HEK293 (cell line): ENCODE measurements around the gene RYR2.

Source experiments
- CTCF ChIA-PET: fragments of 350-600 bp; formaldehyde crosslinking; extraction: SDS; loops from one replicate; lab custom pipeline; 2021; ENCODE audit warnings: antibody characterized with exemption; lab: Yijun Ruan, JAX
- POLR2A ChIA-PET: fragments of 300-600 bp; formaldehyde crosslinking; extraction: SDS; loops from one replicate; lab custom pipeline; 2020; ENCODE audit warnings: antibody characterized with exemption, inconsistent platforms; lab: Yijun Ruan, JAX
- H3K27ac ChIP-seq: fragments of 200-500 bp; sonication (Bioruptor generic); 2 replicates; pipeline ENCODE4 v1.5.1; 2014; ENCODE audit warnings: low read depth, low read length, control low read depth, inconsistent platforms; ENCODE audit errors: extremely low read depth
- H3K36me3 ChIP-seq, 2 experiments: fragments of 200-500 bp in 1 of 2; sonication (Bioruptor generic) in 1 of 2; 1 replicate in 1 of 2; 2 replicates in 1 of 2; pipeline ENCODE4 v1.5.1; 2014 to 2017; ENCODE audit warnings: inconsistent platforms in 2 of 2, low read length in 2 of 2; ENCODE audit not compliant: control insufficient read depth in 2 of 2, insufficient read depth in 1 of 2
- H3K4me1 ChIP-seq: fragments of 200-500 bp; sonication (Bioruptor generic); 2 replicates; pipeline ENCODE4 v1.5.1; 2014; ENCODE audit warnings: mild to moderate bottlenecking, low read length, inconsistent platforms; ENCODE audit not compliant: control insufficient read depth, insufficient read depth
- H3K4me3 ChIP-seq: 2 replicates; pipeline ENCODE4 v1.5.1; 2011; ENCODE audit warnings: low read depth, mild to moderate bottlenecking, control low read depth, low read length, moderate library complexity
- H3K9me3 ChIP-seq: fragments of 200-500 bp; sonication (Bioruptor generic); 2 replicates; pipeline ENCODE4 v1.5.1; 2014; ENCODE audit warnings: low read depth, low read length, inconsistent platforms; ENCODE audit not compliant: control insufficient read depth, insufficient read depth
- GFI1B ChIP-seq: fragments of 450-650 bp; formaldehyde crosslinking; IDR thresholded peaks from 2 replicates; pipeline ENCODE4 v1.5.1; 2016; ENCODE audit warnings: missing biosample characterization, missing genetic modification characterization
- HOXA7 ChIP-seq: sonication (generic); formaldehyde crosslinking; IDR thresholded peaks from 2 replicates; pipeline ENCODE4 v1.8.1; 2022; ENCODE audit warnings: missing genetic modification reagents, borderline replicate concordance
- IKZF3 ChIP-seq: fragments of 450-650 bp; IDR thresholded peaks from 2 replicates; pipeline ENCODE4 v1.5.0; 2018; ENCODE audit warnings: missing biosample characterization, mild to moderate bottlenecking, missing genetic modification characterization, moderate library complexity
- KLF10 ChIP-seq: fragments of 450-650 bp; IDR thresholded peaks from 2 replicates; pipeline ENCODE4 v1.5.1; 2018; ENCODE audit warnings: missing biosample characterization, mild to moderate bottlenecking, missing genetic modification characterization
- KLF7 ChIP-seq: fragments of 450-650 bp; formaldehyde crosslinking; IDR thresholded peaks from 2 replicates; pipeline ENCODE4 v1.5.1; 2016; ENCODE audit warnings: missing biosample characterization, missing genetic modification characterization, borderline replicate concordance
- SCRT2 ChIP-seq: fragments of 450-650 bp; formaldehyde crosslinking; IDR thresholded peaks from 2 replicates; pipeline ENCODE4 v1.5.1; 2016; ENCODE audit warnings: missing biosample characterization, missing genetic modification characterization
- TRIM28 ChIP-seq: IDR thresholded peaks from 2 replicates; pipeline ENCODE4 v1.6.1; 2011; ENCODE audit warnings: low read length, control low read depth, borderline replicate concordance
- YY1 ChIP-seq: fragments of 450-650 bp; formaldehyde crosslinking; IDR thresholded peaks from 2 replicates; pipeline ENCODE4 v1.5.1; 2018; ENCODE audit warnings: missing biosample characterization, missing genetic modification characterization
- ZBTB21 ChIP-seq: fragments of 450-650 bp; formaldehyde crosslinking; IDR thresholded peaks from 2 replicates; pipeline ENCODE4 v1.5.1; 2017; ENCODE audit warnings: missing biosample characterization, missing genetic modification characterization
- ZFHX2 ChIP-seq: fragments of 450-650 bp; formaldehyde crosslinking; conservative IDR thresholded peaks from 2 replicates; pipeline ENCODE4 v1.5.1; 2016; ENCODE audit warnings: missing biosample characterization, missing genetic modification characterization
- ZNF155 ChIP-seq: fragments of 450-650 bp; formaldehyde crosslinking; IDR thresholded peaks from 2 replicates; pipeline ENCODE4 v1.5.1; 2016; ENCODE audit warnings: missing biosample characterization, missing genetic modification characterization
- ZNF324 ChIP-seq: fragments of 450-650 bp; formaldehyde crosslinking; IDR thresholded peaks from 2 replicates; pipeline ENCODE4 v1.5.1; 2016; ENCODE audit warnings: missing biosample characterization, missing genetic modification characterization
- ZNF426 ChIP-seq: fragments of 450-650 bp; formaldehyde crosslinking; IDR thresholded peaks from 2 replicates; pipeline ENCODE4 v1.5.1; 2017; ENCODE audit warnings: missing biosample characterization, missing genetic modification characterization, mild to moderate bottlenecking, inconsistent platforms, moderate library complexity
- ZNF501 ChIP-seq: fragments of 450-650 bp; formaldehyde crosslinking; IDR thresholded peaks from 2 replicates; pipeline ENCODE4 v1.5.1; 2016; ENCODE audit warnings: missing biosample characterization, missing genetic modification characterization
- ZNF571 ChIP-seq: fragments of 450-650 bp; formaldehyde crosslinking; IDR thresholded peaks from 2 replicates; pipeline ENCODE4 v1.5.0; 2017; ENCODE audit warnings: missing biosample characterization, missing genetic modification characterization
- ZNF596 ChIP-seq: fragments of 450-650 bp; IDR thresholded peaks from 2 replicates; pipeline ENCODE4 v1.5.0; 2018; ENCODE audit warnings: missing biosample characterization, mild to moderate bottlenecking, missing genetic modification characterization, moderate library complexity
- ZNF660 ChIP-seq: fragments of 450-650 bp; IDR thresholded peaks from 2 replicates; pipeline ENCODE4 v1.5.1; 2018; ENCODE audit warnings: missing biosample characterization, mild to moderate bottlenecking, missing genetic modification characterization
- ZNF747 ChIP-seq: fragments of 450-650 bp; formaldehyde crosslinking; IDR thresholded peaks from 2 replicates; pipeline ENCODE4 v1.5.1; 2016; ENCODE audit warnings: missing biosample characterization, missing genetic modification characterization
- ZNF768 ChIP-seq: fragments of 450-650 bp; formaldehyde crosslinking; IDR thresholded peaks from 2 replicates; pipeline ENCODE4 v1.5.1; 2018; ENCODE audit warnings: missing biosample characterization, mild to moderate bottlenecking, missing genetic modification characterization
- ZNF776 ChIP-seq: fragments of 450-650 bp; formaldehyde crosslinking; IDR thresholded peaks from 2 replicates; pipeline ENCODE4 v1.5.0; 2017; ENCODE audit warnings: missing biosample characterization, missing genetic modification characterization, borderline replicate concordance
- TF ChIP-seq, protein P1 (sequence below): fragments of 450-650 bp; formaldehyde crosslinking; IDR thresholded peaks from 2 replicates; pipeline ENCODE4 v1.5.1; 2017; ENCODE audit warnings: missing biosample characterization, missing genetic modification characterization
- TF ChIP-seq, protein P2 (sequence below): fragments of 450-650 bp; IDR thresholded peaks from 2 replicates; pipeline ENCODE4 v1.5.1; 2018; ENCODE audit warnings: missing biosample characterization, mild to moderate bottlenecking, missing genetic modification characterization
- TF ChIP-seq, protein P3 (sequence below): fragments of 450-650 bp; formaldehyde crosslinking; IDR thresholded peaks from 2 replicates; pipeline ENCODE4 v1.5.1; 2016; ENCODE audit warnings: missing biosample characterization, missing genetic modification characterization

Gene RYR2

DNA sequence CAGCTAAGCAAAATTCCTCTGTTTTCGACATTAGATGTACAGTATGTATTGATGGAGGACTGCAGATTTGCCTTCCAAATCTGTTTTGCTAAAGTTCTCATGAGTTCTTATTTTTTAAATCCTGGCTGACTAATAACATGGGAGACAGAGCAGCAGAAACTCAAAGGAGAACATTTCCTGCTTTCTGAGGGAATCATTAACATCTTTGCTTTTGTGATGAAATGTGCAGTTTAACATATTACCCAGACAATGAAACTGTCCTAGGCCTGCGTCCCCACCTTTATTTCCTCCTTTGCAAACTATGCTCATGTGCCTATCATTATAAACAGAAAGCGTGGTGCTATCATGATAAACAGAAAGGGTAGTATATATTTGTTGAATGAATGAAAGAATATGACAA is 698.9 kb downstream of the RYR2 start (continued):
- TF ChIP-seq YY1 (tag by site-specific recombination), result no peak
- TF ChIP-seq, protein P1, sequence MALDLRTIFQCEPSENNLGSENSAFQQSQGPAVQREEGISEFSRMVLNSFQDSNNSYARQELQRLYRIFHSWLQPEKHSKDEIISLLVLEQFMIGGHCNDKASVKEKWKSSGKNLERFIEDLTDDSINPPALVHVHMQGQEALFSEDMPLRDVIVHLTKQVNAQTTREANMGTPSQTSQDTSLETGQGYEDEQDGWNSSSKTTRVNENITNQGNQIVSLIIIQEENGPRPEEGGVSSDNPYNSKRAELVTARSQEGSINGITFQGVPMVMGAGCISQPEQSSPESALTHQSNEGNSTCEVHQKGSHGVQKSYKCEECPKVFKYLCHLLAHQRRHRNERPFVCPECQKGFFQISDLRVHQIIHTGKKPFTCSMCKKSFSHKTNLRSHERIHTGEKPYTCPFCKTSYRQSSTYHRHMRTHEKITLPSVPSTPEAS (tag by site-specific recombination), result no peak
- TF ChIP-seq, protein P2, sequence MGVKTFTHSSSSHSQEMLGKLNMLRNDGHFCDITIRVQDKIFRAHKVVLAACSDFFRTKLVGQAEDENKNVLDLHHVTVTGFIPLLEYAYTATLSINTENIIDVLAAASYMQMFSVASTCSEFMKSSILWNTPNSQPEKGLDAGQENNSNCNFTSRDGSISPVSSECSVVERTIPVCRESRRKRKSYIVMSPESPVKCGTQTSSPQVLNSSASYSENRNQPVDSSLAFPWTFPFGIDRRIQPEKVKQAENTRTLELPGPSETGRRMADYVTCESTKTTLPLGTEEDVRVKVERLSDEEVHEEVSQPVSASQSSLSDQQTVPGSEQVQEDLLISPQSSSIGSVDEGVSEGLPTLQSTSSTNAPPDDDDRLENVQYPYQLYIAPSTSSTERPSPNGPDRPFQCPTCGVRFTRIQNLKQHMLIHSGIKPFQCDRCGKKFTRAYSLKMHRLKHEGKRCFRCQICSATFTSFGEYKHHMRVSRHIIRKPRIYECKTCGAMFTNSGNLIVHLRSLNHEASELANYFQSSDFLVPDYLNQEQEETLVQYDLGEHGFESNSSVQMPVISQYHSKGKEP (tag by site-specific recombination), result no peak
- TF ChIP-seq ZNF747 (tag by site-specific recombination), result no peak
- TF ChIP-seq ZFHX2, result no peak
- TF ChIP-seq ZBTB21 (tag by site-specific recombination), result no peak

DNA sequence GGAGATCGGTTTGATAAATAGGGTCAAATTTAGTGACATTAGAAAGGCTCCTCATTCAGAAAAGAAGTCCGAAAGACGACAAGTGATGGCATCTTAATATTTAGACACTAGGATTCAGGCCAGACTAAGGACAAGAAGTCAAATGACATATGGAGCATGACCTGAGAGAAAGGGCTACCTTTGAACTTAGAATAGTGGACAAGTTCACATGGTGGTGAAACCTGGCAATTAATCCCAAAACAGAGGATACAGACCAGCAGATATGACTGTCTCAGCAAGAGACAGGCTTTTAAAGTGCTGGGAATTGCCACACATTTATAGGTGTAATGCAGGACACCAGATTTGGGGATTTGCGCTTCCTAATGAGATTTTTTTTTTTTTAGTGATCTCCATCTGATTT is 703.6 kb downstream of the RYR2 start:
- Histone ChIP-seq H3K4me1 (peaks cover 7% of the 10 kb centered on the region), H3K36me3 (no peaks in the 10 kb centered on the region), H3K9me3 (no peaks in the 10 kb centered on the region), H3K27ac (no peak overlapping the region)
- no peak for TF ChIP-seq GFI1B (tag by site-specific recombination)
- TF ChIP-seq ZNF776 (tag by site-specific recombination), result no peak
- TF ChIP-seq IKZF3 (tag by site-specific recombination), result no peak
- no peak for TF ChIP-seq ZNF768
- TF ChIP-seq ZNF596, result no peak
- TF ChIP-seq ZBTB21 (tag by site-specific recombination), result no peak
- TF ChIP-seq TRIM28, result no peak
- no peak for TF ChIP-seq KLF7 (tag by site-specific recombination)
- no peak for TF ChIP-seq HOXA7 (CRISPR knock-in tag)
- no peak for TF ChIP-seq KLF10 (tag by site-specific recombination)
- TF ChIP-seq ZNF501 (tag by site-specific recombination), result no peak
- TF ChIP-seq ZNF426, result no peak
- TF ChIP-seq ZNF571, result no peak
- TF ChIP-seq, all 188 proteins: peak for 0
- H3K4me3 ChIP-seq, result no peak overlapping the region
- ChIA-PET CTCF (interaction anchor here (0.6 kb wide), 1 partner anchor 13 kb away, joined by 3 read pairs; no protein-coding TSS in a partner anchor), POLR2A (no interaction called here)

DNA sequence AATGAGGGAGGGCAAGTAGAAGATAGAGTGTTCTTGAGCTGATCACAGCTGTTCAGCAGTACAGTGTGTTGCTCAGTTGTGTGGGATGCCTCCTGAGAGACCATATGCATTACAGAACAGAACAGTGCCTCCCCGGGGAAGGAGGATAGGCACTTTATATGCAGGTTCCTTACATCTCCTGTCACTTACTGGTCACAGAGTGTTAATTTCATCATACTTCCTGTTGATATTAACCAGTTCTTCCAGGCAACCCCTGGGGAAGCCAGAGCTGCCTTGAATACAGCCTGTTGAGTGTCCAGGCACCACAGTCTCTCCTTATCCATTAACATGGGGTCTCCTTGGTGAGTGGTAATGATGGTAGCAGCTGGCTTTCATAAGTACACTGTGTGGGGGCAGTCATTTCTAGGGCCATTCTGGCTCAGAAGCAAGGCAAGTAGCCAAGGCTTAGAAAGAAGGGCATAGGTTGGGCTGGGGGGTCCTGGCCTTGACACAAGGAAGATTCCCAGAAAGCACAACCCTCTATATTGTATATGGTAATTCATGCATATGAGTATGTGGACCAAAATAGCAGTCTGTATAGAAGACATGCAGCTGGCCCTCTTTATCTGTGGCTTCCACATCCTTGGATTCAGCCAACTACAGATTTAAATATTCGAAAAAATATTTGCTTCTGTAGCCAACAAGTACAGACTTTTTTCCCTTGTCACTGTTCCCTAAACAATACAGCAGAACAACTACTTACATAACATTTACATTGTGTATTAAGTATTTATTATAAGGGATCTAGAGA is 706.4 kb downstream of the RYR2 start:
- ChIA-PET CTCF (interaction anchor here (0.5 to 1.2 kb wide), 4 partner anchors 8 to 358 kb away, joined by 3 to 4 read pairs (median 3); no protein-coding TSS in a partner anchor), POLR2A (no interaction called here)
- H3K27ac ChIP-seq, result no peak overlapping the region
- TF ChIP-seq ZNF324 (tag by site-specific recombination) (no peak), ZNF660 (tag by site-specific recombination) (no peak), ZNF155 (tag by site-specific recombination) (no peak), SCRT2 (tag by site-specific recombination) (peak; percentile 82)
- TF ChIP-seq, protein P3, sequence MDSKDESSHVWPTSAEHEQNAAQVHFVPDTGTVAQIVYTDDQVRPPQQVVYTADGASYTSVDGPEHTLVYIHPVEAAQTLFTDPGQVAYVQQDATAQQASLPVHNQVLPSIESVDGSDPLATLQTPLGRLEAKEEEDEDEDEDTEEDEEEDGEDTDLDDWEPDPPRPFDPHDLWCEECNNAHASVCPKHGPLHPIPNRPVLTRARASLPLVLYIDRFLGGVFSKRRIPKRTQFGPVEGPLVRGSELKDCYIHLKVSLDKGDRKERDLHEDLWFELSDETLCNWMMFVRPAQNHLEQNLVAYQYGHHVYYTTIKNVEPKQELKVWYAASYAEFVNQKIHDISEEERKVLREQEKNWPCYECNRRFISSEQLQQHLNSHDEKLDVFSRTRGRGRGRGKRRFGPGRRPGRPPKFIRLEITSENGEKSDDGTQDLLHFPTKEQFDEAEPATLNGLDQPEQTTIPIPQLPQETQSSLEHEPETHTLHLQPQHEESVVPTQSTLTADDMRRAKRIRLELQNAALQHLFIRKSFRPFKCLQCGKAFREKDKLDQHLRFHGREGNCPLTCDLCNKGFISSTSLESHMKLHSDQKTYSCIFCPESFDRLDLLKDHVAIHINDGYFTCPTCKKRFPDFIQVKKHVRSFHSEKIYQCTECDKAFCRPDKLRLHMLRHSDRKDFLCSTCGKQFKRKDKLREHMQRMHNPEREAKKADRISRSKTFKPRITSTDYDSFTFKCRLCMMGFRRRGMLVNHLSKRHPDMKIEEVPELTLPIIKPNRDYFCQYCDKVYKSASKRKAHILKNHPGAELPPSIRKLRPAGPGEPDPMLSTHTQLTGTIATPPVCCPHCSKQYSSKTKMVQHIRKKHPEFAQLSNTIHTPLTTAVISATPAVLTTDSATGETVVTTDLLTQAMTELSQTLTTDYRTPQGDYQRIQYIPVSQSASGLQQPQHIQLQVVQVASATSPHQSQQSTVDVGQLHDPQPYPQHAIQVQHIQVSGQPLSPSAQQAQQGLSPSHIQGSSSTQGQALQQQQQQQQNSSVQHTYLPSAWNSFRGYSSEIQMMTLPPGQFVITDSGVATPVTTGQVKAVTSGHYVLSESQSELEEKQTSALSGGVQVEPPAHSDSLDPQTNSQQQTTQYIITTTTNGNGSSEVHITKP (tag by site-specific recombination), result no peak

More for the DNA sequence above, 706.4 kb downstream of the RYR2 start:
- Histone ChIP-seq H3K4me3 (no peak overlapping the region), H3K36me3 (no peaks in the 10 kb centered on the region), H3K9me3 (no peaks in the 10 kb centered on the region), H3K4me1 (peaks cover 10% of the 10 kb centered on the region)
